Stimulated activated CD4-positive, alpha-beta T cell treated with anti-CD3 and anti-CD28 coated beads, Interleukin-12 subunit alpha, Interleukin-12 subunit beta, amount 100 ng/mL, for 24 hours (primary cell): ENCODE results near the gene HSD17B7.
"Not testable (repeated sequence)": the region's sequence is repeated elsewhere in the genome, so short reads cannot be mapped to it uniquely, and the experiment has no call there.

Experiments
- DNase-seq, 2 experiments: peaks; one replicate each; pipeline ENCODE4 v3.0.0-alpha.2; 2020; ENCODE audit warnings: low read depth in 2 of 2

HSD17B7 gene, protein sequence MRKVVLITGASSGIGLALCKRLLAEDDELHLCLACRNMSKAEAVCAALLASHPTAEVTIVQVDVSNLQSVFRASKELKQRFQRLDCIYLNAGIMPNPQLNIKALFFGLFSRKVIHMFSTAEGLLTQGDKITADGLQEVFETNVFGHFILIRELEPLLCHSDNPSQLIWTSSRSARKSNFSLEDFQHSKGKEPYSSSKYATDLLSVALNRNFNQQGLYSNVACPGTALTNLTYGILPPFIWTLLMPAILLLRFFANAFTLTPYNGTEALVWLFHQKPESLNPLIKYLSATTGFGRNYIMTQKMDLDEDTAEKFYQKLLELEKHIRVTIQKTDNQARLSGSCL

DNA sequence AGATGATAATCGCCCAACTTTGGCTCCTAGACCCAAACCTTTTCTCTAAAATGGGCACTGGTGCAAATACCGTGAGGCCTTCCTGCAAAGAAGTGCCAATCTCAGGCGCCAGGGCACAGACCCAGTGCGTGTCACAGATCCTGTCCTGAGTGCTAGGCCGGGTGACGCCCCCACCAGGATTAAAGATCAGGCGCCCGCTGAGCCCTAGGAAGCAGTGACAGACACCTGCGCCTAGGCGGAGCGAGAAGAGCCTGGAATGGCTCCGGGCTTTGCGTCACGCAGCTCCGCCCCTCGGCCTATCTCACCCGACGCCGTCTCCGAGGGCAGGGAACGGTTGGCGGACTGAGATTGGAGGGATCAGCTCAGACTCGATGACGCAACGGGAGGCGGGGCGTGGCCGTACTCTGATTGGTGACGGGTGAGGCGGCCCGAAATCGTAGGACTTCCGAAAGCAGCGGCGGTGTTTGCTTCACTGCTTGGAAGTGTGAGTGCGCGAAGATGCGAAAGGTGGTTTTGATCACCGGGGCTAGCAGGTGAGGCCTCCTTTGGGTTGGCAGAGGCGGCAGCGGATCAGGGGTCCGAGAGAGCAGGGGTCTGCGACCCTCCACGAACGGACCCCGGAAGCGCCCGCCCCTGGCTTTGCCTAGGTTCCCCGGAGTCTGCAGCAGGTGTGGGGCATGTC is at the start of gene HSD17B7:
Gene HSD17B7 (plus strand): TSS at position 400 of the 682 bp plus-strand sequence. CDS start 99 bp downstream, at position 499.
- peak; percentile 45 to 59 for DNase-seq

DNA sequence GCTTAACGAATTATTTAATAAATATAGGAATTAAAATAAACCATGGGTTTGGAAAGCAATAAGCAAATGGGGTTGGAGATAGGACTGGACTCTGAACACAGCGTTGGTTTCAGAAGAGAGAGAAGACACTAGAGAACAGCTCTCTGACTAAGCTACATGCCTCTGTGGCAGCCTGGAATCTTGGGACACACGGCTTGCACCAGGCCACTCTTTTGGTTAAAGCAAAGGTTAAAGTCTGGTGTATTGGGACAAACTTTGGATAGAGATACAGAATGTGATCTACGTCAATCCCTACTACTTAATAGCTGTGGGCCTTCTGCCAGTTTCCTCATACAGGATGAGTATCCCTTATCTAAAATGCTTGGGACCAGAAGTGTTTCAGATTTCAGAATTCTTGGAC is 49.7 kb upstream of the HSD17B7 start:
- no peak for DNase-seq

DNA sequence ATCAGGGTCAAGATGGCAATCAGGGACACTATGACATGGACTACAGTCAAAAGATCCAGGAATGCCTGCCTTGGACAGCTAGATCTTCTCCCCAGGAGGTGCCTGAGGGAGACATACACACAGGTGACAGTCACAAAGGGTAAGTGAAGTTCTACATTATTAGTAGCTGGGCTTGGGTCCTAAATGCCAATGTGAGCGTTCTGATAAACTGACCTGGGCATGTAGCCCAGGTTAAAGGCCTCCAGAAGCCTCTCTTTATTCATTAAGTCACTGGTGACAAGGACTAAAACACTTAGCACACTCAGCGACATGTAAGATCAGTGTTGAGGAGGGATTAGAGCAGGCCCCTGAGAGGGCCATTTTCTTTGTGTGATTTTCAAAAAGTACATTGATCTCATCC is 48.9 kb upstream of the HSD17B7 start:
- no peak for DNase-seq

DNA sequence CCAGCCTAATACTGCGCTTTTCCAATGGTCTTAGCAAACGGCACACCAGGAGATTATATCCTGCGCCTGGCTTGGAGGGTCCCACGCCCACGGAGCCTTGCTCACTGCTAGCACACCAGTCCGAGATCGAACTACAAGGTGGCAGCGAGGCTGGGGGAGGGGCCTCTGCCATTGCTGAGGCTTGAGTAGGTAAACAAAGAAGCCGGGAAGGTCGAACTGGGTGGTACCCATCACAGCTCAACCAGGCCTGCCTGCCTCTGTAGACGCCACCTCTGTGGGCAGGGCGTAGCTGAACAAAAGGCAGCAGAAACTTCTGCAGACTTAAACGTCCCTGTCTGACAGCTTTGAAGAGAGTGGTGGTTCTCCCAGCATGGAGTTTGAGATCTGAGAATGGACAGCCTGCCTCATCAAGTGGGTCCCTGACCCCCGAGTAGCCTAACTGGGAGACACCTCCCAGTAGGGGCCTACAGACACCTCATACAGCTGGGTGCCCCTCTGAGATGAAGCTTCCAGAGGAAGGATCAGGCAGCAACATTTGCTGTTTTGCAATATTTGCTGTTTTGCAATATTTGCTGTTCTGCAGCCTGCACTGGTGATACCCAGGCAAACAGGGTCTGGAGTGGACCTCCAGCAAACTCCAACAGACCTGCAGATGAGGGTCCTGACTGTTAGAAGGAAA is 44.1 kb upstream of the HSD17B7 start:
- DNase-seq: not testable (repeated sequence)

DNA sequence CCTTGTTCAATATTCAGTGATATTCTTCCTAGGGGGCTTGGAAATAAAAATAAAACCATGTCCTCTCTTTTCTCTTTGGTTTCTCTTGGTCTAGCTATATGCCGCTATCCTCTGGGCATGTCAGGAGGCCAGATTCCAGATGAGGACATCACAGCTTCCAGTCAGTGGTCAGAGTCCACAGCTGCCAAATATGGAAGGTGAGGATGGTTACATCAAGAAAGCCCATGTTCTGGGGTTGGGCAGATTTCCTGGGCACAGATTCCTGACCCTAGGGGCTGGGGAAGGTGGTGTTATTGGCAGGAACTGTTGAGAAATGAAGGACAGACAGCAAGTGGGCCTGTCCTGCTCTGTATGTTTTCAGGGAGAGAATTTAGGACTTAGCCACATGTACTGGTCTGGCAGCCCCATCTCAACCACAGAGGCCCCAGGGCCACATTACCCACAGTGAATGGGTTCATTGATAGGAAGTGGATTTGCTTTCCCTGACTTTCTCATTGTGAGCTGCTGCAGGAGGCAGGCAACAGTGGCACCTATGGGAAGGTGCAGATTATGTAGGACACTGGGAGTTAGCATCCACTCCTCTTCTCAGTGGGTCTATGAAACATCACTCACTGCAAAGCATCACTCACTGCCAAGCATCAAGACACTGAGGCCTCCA is 37.4 kb upstream of the HSD17B7 start:
- no peak for DNase-seq

DNA sequence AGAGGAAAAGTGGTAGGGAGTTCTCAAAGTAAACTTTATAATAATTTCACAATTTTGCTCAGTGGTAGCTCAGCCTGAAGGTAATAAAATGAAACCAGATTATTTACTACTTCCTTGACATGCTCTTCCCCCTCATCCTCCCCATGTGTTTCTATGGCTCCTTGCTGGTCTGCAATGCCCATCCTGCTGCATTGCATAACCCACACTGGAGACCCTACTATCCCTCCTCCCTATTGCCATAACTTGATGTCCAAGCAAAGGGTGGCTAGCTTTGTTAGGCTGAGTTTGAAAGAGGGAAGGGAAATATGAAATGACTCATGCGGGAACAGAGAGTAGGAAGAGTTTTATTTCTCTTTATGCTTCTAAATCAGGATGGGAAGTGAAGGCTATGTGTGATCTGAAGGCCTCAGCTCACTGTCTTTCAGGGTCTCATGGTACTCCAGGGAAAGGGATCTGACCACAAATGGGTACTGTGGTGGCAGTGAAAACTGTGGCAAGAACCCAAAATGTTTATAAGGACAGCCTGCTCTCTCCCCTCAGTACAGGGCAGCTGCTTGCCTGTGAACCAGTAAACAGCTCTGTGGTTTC is 36.4 kb upstream of the HSD17B7 start:
- DNase-seq: no peak

DNA sequence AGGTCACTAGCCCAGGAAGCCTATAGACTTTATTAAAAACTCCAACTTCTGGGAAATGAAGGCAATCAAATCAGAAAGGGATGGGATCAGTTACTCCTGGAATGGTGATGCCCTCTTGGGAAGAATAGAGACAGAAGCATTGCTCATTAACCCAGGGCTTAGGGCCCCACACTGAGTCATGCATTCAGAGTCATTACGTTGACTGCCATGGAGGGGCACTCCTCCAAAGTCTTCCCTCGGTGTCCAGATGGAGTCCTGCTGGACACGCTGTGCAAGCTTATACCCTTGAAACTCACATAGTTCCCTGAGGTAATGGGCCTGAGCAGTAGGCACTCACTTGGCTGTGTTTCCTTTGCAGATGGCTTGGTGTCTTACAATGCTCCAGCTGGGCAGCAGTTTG is 35.2 kb upstream of the HSD17B7 start:
- no peak for DNase-seq

DNA sequence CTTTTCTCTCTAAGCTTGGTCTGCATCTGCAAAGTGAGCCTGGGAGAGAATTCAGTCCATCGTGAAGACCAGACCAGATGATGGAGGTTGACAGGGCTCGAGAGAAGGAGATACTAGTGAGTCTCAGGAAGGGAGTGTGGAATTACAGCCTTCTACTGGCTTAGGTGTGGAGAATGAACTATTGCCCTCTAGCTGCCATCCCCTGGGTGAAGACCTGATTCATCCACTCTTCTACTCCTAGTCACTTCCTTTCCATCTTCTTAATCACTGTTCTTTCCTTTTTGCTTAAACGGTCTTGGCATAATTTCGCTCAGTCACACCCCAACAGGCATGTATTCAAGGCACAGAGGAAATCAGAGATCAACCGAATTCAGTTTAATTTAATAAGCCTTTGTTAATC is 34.0 kb upstream of the HSD17B7 start:
- DNase-seq: no peak

DNA sequence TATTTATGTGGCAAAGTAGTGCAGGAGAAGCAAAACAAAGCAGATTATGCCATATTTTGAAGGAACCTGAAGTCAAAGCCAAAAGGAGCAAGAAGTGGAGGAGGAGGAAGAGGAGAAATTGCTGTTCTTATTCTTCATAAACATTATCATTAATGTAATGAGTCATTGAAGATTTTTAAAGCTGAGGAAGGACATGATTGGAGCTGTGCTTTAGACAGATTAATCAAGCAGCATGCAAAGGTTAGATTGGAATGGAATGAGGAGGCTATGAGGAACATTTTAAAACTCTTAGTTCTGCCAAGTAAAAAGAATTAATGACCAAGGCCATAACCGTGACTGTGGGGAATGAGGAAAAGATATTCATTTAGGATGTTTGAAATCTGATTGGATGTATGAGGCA is 33.0 kb upstream of the HSD17B7 start:
- no peak for DNase-seq

DNA sequence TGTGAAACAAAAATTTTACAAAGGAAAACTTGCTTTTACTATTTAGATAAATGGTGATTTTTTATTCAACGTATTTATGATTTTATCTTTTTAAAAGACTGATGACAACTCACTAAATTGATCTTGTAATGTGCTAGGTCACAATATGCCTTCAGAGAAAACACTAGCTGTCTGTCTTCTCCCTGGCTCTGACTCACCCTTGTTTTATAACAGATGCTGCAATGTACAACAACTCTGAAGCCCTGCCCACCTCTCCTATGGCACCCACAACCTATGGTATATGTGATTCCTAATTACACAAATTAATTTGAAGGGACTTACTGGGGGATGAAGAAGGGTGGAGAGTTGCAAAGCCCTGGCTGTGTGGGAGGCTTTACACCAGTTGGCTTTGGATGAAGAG is 24.7 kb upstream of the HSD17B7 start:
- no peak for DNase-seq

DNA sequence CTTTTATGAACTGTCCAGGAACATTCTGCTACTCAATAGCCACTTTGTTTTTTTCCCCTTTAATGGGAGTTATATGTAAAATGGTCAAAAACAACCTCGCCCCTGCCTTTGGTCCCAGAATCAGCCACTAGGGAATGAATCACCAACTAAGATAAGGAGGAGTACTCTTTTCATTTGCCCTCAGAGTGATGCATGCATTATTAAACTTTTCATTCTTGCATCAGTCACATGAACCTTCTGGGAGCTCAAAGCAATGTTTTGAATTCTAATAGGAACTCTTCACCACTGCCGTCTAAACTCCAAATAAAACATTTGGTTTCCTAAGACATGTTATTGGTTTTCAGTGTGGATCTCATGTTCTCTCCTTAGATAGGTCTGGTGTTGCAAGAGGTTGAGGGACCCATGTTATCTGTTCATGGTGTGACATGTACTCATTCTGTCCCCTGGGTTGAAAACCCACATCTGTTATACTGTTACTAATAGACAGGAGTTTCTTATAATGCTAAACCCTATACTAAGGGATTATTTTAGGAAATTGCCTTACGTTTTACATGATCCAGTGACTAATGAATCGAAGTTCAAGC is 17.8 kb upstream of the HSD17B7 start:
- no peak for DNase-seq

DNA sequence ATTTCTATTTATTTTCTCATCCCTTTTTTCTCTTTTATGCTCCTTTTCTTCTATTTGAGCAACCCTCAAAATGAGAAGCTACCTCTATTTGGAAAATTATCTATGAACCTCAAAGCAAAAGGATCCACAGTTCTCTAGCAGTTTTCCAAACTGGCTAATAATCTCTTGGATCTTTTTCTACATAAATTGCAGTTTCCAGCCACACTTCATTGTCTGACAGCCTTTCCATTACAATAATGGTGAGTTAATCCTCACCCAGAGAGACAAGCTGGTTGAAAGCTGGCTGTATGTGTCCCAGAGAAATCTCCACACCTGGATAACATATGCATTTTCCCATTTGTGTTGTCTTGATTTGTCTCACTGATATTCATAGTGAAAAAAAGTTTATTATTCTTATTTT is 16.5 kb upstream of the HSD17B7 start:
- no peak for DNase-seq

DNA sequence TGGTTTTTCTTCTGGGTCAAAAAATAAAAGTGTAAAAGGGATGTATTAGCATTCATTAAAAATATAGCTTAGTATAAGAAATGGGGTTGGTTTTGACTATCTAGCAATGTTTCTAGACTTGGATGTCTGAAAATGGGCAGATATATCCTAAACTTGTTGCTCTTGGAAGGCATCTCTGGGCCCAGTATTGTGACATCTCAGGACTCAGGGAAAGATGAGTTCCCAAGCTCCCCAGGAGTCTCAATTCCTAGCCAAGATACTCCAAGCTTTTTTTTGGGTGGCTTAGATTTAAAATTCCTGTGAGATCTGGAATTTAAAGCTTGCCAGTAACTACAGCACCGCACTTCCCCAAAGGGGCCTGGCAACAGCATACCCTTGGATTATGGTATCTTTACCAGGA is 11.5 kb upstream of the HSD17B7 start:
- DNase-seq: no peak

DNA sequence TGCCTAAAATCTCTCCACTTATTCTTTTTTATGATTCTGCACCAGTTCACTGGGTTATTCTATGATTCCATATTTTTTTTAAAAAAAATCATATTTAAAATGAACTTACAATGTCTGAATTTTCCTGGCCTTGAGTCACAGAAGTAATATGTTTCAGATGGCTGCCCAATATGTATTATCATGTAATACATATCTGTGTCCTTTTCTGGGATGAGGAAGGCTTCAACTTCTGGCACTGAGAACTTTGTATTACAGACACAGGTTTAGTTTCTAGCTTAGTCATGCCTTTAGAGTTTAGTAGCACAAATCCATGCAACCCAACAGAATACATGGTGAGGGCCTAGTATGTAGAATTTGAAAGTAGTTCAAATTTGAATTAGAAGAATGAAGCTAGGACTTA is 7.8 kb upstream of the HSD17B7 start:
- no peak for DNase-seq

DNA sequence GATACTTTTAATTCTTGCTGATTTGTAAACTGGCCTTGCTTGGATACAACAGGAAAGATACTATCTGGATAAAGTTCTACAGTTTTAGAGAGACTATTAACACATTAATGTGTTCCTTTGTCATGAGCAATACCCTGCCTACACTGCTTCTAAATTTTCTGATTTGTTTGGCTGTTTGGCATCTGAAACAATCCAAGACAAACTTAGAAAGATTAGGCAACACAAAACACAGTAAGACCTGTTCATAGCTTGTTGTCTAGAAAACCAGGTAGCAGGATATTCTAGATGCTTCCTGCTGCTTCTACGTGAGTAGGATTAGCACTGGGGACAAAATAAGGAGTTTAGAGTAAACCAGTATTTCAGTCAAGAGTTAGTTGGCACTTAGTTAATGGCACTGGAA is 5.6 kb upstream of the HSD17B7 start:
- not testable (repeated sequence) for DNase-seq

DNA sequence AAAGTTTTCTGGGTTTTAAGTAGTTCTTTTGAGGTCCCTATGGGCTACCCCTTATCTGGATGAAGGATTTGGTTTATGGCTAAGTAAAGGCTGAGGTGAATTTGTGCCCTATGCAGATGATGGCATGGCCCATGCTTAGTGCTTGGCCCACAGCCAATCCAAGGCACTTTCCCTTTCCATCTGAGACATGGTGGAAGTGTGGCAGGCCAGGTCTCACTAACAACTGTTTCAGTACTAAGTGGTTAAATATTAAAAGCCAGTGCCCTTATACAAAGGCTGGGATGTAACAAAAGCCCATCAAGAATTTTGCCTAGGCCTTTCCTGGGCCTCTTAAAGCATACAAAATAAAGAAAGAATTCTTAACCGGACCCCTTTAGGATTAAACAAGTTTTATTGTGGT is 1.7 kb upstream of the HSD17B7 start:
- not testable (repeated sequence) for DNase-seq

DNA sequence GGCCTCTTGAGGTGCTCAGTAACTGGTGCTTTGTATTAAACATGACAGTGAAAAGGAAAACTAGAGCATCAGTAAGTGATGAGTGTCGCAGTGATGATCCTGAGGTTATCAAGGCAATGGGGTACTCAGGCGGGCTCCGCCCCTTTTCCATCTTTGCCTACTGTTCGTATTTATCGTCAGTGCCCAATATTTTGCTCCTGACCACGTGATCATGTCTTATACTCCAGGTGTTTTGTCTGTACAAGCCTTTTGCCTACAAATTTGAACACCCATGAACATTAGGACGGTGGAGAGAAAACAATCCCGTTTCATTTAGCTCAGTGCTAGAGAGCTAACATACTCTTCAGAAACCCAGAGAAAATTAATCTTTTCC is 469 bp downstream of the HSD17B7 start:
- DNase-seq: not testable (repeated sequence)

DNA sequence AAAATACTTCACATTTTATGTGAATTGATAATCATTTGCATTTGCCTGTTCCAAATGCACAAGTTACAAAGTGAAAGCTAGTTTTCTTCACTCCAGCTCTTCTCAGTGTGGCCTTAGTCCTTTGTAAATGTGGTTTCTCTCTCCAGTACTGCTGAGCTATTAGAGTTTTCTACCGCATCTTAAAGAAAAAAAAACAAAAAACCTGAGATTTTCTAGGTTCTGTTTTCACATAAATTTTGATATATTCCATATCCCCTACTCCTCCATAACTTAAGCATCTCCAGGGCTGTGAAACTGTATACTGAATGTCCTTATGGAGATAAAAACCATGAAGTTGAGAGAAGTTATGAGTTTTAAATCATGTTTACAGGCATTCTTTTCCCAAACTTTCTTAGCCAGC is 3.8 kb downstream of the HSD17B7 start:
- DNase-seq: not testable (repeated sequence)

DNA sequence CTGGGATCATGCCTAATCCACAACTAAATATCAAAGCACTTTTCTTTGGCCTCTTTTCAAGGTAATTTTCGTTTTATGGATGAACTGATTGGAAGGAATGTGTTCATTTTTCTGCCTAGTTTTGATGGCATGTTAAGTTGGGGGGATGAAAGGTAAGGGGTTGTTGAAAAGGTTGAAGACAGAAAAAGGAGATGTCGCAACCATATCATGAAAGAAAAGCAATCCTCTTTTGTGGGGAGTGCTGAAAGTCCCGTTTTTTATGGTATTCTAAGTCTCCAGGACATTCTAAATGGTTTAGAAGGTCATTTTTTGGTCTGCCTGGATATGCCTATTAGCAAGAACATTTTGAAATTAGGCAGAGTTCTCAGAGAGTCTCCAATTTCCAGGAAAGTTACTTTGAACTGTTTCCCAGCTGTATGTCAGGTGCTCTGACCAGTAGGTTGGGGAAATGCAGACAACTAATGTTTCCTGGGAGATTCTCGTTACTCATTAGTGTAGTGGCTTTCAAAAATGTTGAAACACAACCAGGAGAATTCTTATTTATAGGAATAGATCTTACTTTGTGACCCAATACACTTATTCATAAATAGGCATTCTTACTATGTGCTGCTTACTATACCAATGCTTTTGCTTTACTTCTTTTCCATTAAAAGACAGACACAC is 6.2 kb downstream of the HSD17B7 start:
- DNase-seq: not testable (repeated sequence)

DNA sequence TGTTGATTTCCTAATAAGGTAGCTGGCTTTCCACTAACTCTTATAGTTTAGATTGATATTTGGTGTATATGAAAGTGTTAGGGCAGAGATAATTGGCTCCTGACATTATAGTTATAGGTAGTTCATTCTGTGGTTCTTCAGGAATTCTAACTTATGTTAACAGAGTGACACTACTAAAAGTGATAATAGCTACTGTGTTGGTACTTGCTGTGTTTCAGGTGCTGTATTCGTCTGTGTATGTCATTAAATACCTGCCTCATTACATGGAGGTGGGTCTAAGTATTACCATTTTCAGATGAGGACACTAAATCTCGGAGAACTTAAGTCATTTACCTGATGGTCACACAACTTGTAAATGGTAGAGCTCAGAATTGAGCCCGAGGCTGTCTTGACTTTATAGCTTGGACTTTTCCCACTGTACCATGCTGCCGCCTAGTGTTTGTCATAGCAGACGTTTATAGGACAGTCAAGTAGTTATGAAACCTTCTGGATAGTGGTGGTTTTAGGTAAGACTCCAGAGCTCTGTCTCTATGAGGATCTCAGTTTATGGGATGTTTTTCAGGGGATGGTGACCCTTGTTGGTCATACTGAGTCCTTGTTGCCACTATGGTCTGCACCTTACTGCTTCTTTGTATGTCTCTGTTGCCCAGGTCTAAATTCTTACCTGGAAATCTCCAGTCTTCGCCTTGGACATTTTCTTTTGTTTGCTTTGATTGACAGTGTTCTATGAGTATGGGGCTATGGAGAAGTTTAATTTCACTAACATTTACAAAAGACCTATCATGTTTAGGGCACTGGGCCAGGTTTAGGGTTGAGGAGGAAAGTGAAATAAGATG is 9.7 kb downstream of the HSD17B7 start:
- not testable (repeated sequence) for DNase-seq
